ENCODE data around the gene PDE7B.

The PDE7B gene

DNA sequence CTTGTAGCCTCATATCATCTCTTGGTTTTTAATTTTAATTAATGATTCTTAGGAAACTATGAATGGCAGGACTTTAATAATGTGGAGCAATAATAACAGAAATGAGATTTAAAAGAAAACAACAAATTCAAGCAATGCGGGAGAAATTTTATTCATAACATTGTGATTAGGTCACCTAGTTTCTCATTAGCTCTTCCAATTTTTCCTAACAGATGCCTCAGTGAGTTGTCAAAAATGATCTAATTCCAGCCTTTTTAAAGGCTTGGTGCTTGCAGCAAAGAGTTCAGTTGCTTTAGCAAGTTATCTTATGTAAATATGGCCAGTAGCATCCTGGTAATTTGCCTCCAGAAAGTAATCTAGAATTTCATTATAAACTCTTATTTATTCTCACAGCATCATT lies 20.4 kb downstream of the PDE7B start:
- no peak overlapping the region for H3K4me3 ChIP-seq (ENCODE audit: low read depth, low read length)
- TF ChIP-seq, protein P1, sequence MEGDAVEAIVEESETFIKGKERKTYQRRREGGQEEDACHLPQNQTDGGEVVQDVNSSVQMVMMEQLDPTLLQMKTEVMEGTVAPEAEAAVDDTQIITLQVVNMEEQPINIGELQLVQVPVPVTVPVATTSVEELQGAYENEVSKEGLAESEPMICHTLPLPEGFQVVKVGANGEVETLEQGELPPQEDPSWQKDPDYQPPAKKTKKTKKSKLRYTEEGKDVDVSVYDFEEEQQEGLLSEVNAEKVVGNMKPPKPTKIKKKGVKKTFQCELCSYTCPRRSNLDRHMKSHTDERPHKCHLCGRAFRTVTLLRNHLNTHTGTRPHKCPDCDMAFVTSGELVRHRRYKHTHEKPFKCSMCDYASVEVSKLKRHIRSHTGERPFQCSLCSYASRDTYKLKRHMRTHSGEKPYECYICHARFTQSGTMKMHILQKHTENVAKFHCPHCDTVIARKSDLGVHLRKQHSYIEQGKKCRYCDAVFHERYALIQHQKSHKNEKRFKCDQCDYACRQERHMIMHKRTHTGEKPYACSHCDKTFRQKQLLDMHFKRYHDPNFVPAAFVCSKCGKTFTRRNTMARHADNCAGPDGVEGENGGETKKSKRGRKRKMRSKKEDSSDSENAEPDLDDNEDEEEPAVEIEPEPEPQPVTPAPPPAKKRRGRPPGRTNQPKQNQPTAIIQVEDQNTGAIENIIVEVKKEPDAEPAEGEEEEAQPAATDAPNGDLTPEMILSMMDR (IDR thresholded peaks at IDR 0.05; ENCODE audit: low read depth, low read length): no peak

DNA sequence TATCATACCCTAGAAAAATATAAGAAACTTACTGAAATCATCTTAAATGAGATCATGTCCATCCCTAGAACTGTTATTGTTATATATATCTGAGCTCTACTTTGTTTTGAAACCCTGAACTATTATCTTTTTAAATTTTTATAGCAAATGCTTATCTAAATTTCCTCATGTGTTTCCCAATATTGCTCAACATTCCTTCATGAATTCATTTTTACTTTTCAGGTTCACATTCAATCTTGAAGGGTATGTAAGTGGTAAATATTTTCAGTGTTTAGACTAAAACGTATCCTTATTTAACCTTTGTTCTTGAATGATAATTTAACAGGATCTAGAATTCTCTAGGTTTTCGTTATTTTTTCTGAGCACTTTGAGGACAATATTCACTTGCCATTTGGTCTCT lies 23.9 kb downstream of the PDE7B start:
- no peak overlapping the region for H3K4me3 ChIP-seq (ENCODE audit: low read depth, low read length)
- TF ChIP-seq, protein P1 (IDR thresholded peaks at IDR 0.05; ENCODE audit: low read depth, low read length): no peak

DNA sequence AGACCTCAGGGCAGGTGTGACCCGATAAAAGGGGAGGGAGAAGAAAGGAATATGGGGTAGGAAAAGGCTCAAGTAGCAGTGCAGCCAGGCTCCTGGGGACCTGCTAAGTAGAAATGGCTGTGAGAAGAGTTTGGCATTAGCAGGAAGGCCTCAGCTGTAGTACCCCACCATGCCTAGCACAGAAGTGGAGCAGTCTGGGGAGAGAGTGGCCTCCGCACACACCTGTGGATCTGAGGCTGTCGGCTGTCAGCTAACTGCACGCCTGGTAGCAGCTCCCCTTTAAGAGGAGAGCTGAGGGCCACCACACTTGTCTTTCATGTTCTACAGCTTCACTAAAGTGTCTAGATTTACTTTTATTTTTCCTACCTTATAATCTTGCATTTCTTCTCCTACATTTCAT lies 24.6 kb downstream of the PDE7B start:
- TF ChIP-seq, protein P1 (IDR thresholded peaks at IDR 0.05; ENCODE audit: low read depth, low read length): no peak
- H3K4me3 ChIP-seq (ENCODE audit: low read depth, low read length): no peak overlapping the region

DNA sequence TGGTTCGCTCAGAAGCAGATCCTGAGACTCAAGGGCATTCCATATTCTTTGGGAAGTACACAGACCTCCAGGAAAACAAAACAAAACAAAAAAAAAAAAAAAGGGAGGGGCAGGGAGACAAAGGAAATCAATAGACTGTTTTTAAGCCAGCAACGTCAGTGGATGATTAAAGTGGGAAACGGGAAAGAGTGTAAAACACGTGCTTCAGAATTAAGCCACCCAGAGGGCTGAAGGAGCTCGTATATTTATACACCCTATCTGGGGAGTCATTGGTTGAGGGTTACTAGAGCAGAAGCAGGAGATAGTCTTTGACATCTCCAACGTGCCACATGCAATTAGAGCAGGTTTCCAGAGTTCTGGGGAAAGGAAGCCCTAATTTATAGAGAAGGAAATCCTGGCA lies 26.2 kb downstream of the PDE7B start:
- TF ChIP-seq, protein P1 (IDR thresholded peaks at IDR 0.05; ENCODE audit: low read depth, low read length): no peak
- H3K4me3 ChIP-seq (ENCODE audit: low read depth, low read length): no peak overlapping the region

DNA sequence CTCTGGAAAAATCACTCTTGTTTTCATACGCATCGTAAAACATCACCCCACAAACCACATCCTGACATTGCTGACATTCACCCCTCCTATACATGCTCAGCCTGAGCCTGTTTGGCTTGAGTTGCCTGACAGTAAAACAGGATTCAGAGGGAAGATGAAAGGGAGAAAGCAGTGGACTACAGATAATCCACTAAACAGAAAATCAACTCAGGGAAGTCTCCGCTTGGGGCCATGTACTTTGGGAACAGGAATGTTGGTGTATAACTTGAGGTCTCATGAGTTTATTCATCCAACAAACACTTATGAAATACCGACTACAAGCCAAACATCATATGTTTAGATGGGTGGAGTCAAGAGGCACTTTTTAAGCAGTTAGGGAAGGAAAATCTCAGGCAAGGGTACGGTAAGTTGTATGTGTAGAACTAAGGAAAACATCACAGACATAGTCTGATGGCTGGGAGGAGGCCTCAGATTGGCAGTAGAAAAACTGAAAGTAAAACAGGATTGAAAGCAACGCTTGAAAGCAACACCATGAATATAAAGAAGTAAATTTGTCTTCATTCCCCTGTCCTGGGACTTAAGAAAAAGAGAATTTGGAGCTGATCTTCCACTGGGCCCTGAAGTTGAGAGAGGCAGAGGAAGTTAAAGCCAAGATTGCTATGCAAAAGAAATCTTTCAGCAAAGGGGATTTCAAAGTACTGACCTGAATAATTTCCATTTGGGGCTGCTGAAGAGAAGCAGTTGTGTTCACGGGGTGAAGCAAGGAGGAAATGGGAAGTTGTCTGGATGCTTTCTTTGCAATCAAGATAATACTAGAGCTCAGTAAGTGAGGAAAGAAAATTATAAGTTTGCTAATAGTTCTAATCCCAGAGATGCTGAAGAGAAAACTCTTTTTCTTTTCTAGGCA lies 28.8 kb downstream of the PDE7B start:
- TF ChIP-seq, protein P1 (IDR thresholded peaks at IDR 0.05; ENCODE audit: low read depth, low read length): no peak
- H3K4me3 ChIP-seq (ENCODE audit: low read depth, low read length): peak overlapping the region; percentile 51

DNA sequence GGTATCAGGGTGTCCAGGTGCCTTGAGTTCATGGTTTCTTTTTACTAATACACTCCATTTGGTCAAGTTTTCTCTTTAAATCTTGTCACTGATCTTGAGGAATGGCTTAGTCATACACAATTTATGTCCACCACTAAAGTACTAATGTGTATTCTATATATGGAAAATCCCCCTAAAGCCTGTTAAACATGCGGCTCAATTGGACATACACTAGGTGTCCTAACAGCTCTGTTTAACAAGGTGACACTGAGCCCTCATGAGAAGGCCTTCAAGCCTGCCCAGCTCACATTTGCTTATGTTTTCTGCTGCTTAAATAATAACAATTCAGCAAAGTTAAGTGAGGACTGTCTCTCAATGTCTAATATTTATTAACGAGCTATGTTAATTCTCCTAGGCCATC lies 31.5 kb downstream of the PDE7B start:
- TF ChIP-seq, protein P1 (IDR thresholded peaks at IDR 0.05; ENCODE audit: low read depth, low read length): no peak
- H3K4me3 ChIP-seq (ENCODE audit: low read depth, low read length): no peak overlapping the region

DNA sequence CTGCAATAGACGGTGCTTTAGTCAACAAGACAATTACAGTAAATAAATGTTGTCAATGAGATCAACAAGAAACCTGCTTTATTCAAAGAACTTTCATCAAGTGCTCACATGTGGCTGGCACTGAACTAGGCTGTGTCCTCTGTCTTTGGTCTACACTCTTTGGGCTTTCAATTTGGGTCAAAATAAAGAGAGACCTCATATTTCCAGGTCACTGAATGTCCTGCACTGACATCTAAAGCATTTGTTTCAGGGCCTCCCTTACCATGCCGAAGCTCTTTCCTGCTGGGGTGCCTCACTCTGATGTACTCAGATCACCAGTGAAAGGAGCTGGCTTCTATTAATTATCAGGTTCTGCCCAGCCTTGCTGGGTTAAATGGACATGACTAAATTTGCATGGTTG lies 32.0 kb downstream of the PDE7B start:
- H3K4me3 ChIP-seq (ENCODE audit: low read depth, low read length): no peak overlapping the region
- TF ChIP-seq, protein P1 (IDR thresholded peaks at IDR 0.05; ENCODE audit: low read depth, low read length): no peak
